GM10266 (cell line): ENCODE results near the gene PNLIPRP2.

ENCODE experiments used
- DNase-seq: peaks from one replicate; pipeline ENCODE4 v3.0.0; 2012; ENCODE audit errors: extremely low spot score
- CTCF ChIP-seq: IDR thresholded peaks from 2 replicates; pipeline ENCODE4 v1.5.1; 2012; ENCODE audit warnings: mild to moderate bottlenecking, low read depth; ENCODE audit not compliant: control insufficient read depth, insufficient read depth; ENCODE audit errors: missing control alignments

Gene PNLIPRP2

DNA sequence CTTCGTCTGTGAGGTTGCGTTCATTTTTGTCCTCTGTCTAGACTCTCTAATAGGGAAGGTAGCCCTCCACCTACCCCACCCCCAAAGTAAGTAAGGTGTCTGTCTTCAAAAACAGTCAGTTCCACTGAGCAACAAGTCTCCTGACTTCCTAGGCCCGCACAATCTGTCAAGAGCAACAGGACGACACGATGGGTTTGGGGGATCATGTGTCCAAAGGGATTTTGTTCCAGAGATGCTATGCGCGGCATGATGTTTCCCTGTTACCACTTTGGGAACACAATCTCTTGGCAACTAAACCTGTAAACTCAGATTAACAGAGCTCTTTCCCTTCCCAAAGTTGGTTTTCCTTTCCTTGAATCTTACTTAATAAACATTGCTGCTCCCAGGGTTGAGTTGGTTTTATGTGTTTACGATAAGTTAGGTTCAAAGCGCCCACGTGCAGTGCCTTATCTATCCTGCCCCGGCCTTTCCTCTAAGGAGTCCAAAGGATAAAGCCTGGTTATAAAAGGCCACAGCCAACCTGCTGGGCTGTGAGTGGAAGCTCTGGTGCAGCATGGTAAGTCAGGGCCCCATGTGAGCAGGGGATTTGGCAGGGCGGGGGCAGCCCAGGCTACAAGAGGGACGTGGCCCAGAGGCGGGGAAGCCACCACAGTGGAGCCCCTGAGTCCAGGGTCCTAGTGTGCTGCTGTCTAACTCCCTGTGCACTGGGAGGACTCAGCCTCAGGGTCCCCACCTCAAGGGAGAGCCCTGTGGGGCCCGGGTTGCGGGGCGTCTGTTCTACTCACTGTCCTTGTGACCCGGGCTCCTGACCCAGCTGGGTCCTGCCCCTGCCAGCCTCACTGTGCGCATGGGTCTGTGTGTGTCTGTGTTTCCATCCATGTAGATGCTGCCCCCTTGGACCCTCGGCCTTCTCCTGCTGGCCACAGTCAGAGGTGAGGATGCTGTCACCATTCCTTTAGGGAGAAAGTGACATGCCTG lies at the start of gene PNLIPRP2:
PNLIPRP2 (plus strand) TSS at position 531 of the 978 bp plus-strand sequence.
- no peak for DNase-seq
- TF ChIP-seq CTCF: no peak

DNA sequence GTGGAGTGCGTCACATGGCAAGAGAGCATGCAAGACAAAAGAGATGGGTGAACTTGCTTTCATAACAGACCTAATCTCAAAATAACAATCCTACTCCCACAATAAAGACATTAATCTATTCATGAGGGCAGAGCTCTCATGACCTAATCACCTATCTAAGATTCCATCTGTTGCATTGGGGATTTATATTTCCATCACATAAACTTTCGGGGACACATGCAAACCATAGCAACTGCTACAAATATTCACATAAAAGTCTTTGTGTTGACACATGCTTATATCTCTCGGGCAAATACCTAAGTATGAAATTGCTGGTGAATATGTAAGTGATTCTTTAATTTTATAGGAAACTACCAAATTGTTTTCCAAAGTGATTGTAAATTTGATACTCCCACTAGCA lies 46.0 kb upstream of the PNLIPRP2 start:
- no peak for DNase-seq
- no peak for TF ChIP-seq CTCF

GRCh38 chr10:116587878-116588591 lies 32.7 kb upstream of the PNLIPRP2 start:
- DNase-seq: no peak
- no peak for TF ChIP-seq CTCF

DNA sequence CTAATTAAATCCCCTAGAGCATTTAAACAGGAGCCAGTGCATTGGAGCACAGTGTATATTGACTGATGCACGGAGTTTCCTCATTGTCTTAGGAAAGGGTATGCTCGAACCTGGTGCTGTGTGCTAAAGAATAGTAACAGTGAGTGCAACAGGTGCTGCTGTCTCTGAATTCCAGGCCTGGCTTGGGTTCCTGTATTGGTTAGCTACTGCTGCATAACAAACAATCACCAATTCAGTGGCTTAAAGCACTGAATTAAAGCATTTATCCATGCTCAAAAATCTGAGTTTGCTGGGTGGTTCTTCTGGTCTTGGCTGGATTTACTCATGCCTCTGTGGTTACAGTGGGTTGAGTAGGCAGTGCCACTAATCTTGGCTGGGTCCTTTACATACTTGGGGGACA lies 31.8 kb upstream of the PNLIPRP2 start:
- no peak for DNase-seq
- TF ChIP-seq CTCF: no peak

DNA sequence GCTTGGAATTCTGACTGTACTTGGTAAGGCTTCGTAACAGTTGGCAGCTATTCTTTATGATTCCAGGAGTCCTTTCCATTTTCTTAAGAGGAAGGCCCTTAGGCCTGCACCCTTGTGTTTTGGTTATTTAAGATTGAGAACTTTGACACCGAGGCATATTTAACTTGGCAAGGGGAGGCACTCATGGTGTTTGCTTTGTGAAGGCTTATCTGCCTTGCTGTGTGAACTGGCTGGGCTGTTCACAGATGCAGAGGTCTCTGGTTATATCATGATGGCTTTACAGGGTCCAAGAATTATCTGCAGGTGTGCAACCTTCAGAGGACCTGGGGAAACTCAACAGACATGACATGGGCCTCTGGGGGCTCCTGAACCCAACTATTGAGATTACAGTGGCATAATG lies 30.8 kb upstream of the PNLIPRP2 start:
- DNase-seq: no peak
- TF ChIP-seq CTCF: no peak

DNA sequence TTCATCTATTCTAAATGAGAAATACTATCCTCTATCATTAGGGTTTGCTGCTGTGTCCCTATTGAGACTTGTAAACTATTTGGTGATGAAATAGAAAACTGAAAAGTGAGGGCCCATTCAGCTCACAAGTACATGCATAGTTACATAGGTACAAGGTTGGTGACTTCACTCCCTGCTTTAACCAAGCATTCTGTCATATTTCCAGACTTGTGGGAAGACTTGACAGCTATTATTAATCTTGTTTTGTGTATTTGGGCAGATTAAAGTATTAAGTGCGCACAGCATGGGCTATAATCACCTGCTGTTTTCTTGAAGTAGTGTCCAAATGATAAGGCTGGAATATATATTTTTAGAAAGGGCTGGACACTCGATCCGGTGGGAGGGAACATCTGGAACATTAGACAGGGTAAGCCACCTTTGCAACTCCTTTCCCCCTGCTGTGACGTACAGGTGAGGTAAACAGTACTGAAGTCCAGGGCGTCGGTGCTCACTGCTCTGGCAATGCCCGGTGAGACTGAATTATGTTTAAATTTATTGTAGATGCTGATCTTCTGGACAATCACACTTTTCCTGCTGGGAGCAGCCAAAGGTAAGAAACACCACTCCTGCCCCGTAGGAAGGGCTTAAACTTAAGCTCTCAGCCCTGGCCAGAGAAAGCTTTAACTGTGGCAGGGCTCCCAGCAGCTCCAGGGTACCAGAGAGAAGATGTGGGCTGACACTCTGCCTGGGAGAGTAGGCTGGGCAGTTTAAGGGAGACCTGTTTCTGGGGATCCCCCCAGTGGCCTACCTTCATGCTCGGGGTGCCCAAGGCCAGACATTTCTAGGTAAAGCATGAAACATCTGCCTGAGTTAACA lies 29.9 kb upstream of the PNLIPRP2 start, which contains the start of gene PNLIPRP1:
PNLIPRP1 (plus strand) TSS at position 370 of the 855 bp plus-strand sequence; CDS start at position 541, 171 bp downstream.
- no peak for TF ChIP-seq CTCF
- no peak for DNase-seq
